ENCODE data around the gene BCAS4. TPM values are rescaled to one million over a fixed set of nuclear protein-coding genes. Genes with fewer than 3 reads are reported as not detected.
A peak's percentile ranks its signal among the peaks of the same experiment; 100 is the strongest.

Gene BCAS4
- total RNA-seq, 4 donors from 2014 or later = 0.18 to 2.3 (median 0.54) TPM

DNA sequence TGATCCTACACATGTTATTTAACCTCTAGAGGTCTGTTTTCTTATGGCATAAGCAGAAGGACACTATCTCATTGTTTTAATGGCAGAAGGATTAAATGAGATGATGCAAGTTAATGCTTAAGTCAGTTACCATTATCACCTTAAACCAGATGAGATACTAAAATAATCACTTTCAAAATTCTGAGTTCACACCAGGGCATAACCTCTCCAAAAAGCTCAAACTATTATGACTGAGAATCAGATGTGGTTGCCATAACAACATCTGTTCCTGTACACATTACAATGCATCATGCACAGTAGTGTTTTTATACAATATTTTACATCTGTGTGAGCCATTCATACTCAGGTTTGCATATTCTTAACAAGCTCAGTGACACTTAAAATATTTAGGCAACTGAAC is 126.1 kb downstream of the BCAS4 start:
- H3K4me1 ChIP-seq = peaks cover 4 to 100% (median 48%) of the 10 kb centered on the region in 3 donors
- intact Hi-C loops (cut with DNase I) = no loop called here

DNA sequence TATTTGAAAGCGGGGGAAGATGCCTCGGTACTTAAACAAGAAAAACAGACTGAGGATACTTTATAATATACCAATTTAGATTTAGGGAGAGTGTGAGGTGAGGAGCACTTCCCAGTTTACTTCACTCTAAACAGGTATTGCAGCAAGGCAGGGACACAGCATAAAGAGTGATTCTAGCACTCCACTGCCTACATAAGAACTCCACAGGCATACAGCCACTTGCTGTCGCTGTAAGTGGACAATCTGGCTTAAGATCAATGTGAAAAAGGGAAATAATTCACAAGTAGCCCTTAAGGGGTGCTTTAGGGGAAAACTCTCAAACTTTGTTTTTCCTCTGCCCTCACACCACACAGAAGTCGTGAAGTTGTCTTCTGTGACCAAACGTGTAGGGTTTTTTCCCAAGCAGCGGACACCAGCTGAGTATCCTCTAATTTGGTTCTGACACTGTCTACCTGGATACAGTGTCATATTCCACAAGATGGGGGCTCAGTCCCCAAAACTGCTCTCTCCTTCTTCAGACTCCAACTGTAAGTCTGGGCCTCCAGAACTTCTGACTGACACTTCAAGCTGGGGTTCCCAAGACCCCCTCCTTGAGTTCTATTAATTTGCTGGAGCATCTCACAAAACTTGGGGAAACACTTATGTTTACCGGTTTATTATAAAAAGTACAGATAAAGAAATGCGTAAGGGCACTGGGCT is 127.1 kb downstream of the BCAS4 start:
- Histone ChIP-seq H3K27me3 (no peaks in the 10 kb centered on the region), H3K27ac (peak overlapping the region in 2 of 4 donors; percentile 6 to 18), H3K36me3 (peaks cover 0 to 23% (median 0%) of the 10 kb centered on the region in 3 donors), H3K4me1 (peaks cover 0 to 100% (median 41%) of the 10 kb centered on the region in 3 donors), H3K4me3 (no peak overlapping the region), H3K9me3 (no peaks in the 10 kb centered on the region)
- TF ChIP-seq, protein P1, sequence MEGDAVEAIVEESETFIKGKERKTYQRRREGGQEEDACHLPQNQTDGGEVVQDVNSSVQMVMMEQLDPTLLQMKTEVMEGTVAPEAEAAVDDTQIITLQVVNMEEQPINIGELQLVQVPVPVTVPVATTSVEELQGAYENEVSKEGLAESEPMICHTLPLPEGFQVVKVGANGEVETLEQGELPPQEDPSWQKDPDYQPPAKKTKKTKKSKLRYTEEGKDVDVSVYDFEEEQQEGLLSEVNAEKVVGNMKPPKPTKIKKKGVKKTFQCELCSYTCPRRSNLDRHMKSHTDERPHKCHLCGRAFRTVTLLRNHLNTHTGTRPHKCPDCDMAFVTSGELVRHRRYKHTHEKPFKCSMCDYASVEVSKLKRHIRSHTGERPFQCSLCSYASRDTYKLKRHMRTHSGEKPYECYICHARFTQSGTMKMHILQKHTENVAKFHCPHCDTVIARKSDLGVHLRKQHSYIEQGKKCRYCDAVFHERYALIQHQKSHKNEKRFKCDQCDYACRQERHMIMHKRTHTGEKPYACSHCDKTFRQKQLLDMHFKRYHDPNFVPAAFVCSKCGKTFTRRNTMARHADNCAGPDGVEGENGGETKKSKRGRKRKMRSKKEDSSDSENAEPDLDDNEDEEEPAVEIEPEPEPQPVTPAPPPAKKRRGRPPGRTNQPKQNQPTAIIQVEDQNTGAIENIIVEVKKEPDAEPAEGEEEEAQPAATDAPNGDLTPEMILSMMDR (IDR thresholded peaks at IDR 0.05) = no peak
- no peak for TF ChIP-seq POLR2A (IDR thresholded peaks at IDR 0.05)
- no peak for DNase-seq
- intact Hi-C loops (cut with DNase I) = no loop called here
- 62 to 76% methylated on average over 8 of the region's 8 CpGs for WGBS, 2 donors

More for the DNA sequence above, 126.1 kb downstream of the BCAS4 start:
- Histone ChIP-seq H3K27ac (no peak overlapping the region), H3K9me3 (no peaks in the 10 kb centered on the region), H3K27me3 (no peaks in the 10 kb centered on the region), H3K36me3 (peaks cover 0 to 23% (median 0%) of the 10 kb centered on the region in 3 donors), H3K4me3 (no peak overlapping the region)
- TF ChIP-seq, protein P1 (IDR thresholded peaks at IDR 0.05) = no peak
- no peak for TF ChIP-seq POLR2A (IDR thresholded peaks at IDR 0.05)
- no peak for DNase-seq

DNA sequence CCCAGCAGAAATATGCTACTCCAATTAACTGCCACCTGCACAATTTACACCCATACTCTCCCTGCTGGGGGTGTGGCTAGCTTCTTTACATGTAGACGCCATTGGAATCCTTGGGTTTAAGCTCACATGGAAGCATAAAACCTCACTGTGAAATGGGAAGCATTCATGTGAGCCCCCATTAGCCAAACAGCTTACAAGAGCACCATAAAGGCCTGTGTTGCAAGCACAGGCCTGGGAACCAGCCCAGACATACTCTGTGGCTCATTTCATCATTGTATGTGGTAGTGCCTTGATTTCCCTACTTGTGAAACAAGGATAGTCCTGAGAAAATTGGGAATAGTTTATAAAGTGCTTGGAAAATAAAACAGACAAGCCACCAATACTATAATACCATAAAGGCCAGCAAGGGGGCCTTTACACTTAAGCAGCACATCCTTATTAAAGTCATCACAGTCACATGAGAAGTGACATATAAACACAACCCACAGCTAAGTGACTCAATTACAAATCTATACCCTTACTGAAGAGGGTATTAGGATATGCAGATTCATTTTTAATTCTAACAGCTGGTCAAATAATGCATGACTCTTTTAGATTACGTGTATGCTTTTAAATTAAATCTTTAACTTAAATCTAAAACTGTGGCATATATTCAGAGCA is 129.5 kb downstream of the BCAS4 start:
- H3K4me1 ChIP-seq = peaks cover 4 to 100% (median 49%) of the 10 kb centered on the region in 3 donors

DNA sequence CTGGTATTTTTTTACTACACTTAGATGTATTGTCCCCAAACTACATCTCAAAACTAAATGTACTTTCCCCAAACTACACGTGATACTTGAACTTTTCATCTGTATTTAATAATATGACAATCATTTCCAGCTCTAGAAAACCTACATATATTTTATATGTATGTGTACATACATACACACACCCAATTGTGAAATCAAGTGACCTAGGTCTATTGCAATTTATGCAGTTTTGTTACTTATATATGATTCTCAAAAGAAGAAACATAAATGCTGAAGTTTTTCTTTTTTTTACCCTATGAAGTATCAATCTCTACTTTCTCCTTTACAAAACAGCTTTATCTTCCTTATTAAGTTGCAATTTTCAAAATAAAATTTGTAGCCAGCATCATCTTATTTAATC is 131.7 kb downstream of the BCAS4 start:
- Histone ChIP-seq H3K4me1 (peaks cover 6 to 84% (median 41%) of the 10 kb centered on the region in 3 donors), H3K4me3 (no peak overlapping the region), H3K36me3 (peaks cover 0 to 39% (median 0%) of the 10 kb centered on the region in 3 donors), H3K27me3 (no peaks in the 10 kb centered on the region), H3K9me3 (no peaks in the 10 kb centered on the region), H3K27ac (no peak overlapping the region)
- WGBS, 2 donors = 26 to 29% methylated on average over 1 of the region's 1 CpG
- TF ChIP-seq, protein P1 (IDR thresholded peaks at IDR 0.05) = no peak
- no peak for TF ChIP-seq POLR2A (IDR thresholded peaks at IDR 0.05)
- DNase-seq = no peak
- intact Hi-C loops (cut with DNase I) = no loop called here

More for the DNA sequence above, 129.5 kb downstream of the BCAS4 start:
- intact Hi-C loops (cut with DNase I) = no loop called here
- no peak for DNase-seq
- TF ChIP-seq, protein P1 (IDR thresholded peaks at IDR 0.05) = no peak
- no peak for TF ChIP-seq POLR2A (IDR thresholded peaks at IDR 0.05)
- Histone ChIP-seq H3K27ac (peak overlapping the region in 1 of 4 donors; percentile 5), H3K27me3 (no peaks in the 10 kb centered on the region), H3K4me3 (no peak overlapping the region), H3K9me3 (no peaks in the 10 kb centered on the region), H3K36me3 (peaks cover 0 to 39% (median 0%) of the 10 kb centered on the region in 3 donors)
- 43 to 52% methylated on average over 2 of the region's 2 CpGs for WGBS, 2 donors

Small RNA genes within 50 kb of the gene (small RNA-seq; reads per million reads assigned to genes)
- gene TMSB4XP6 = 0 reads per million in 4 donors

Other genes with a start within 250 kb of the BCAS4 start
- gene RIPOR3, start 103.5 kb upstream of the BCAS4 start, total RNA-seq = 1 to 10 TPM; 1.3 to 9.7 (median 3.3) TPM
- 1 to 10 TPM; 4.7 to 6.5 (median 5.3) TPM for gene PARD6B, start 63.5 kb upstream of the BCAS4 start, total RNA-seq
- gene ADNP, start 136.4 kb downstream of the BCAS4 start, total RNA-seq = 10 to 100 TPM; 29.2 to 47.5 (median 32.8) TPM
- 10 to 100 TPM; 28.7 to 62.0 (median 57.0) TPM for gene DPM1, start 163.5 kb downstream of the BCAS4 start, total RNA-seq
- gene MOCS3, start 163.8 kb downstream of the BCAS4 start, total RNA-seq = 1 to 10 TPM; 4.1 to 6.7 (median 5.4) TPM
- gene KCNG1, start 228.0 kb downstream of the BCAS4 start, total RNA-seq = 10 to 100 TPM in 1 of 4 donors, 1 to 10 TPM in 3; 2.2 to 10.4 (median 6.1) TPM

Data from esophagus squamous epithelium (tissue), 5 donors.